Measurements from ENCODE around the gene FAR2.

- TF ChIP-seq CTCF (IDR thresholded peaks at IDR 0.05) (no peak), POLR2A (IDR thresholded peaks at IDR 0.05) (no peak)
Measured at GRCh38 chr12:29256598-29256997, 107.5 kb downstream of the FAR2 start.
